ENCODE measurements around the gene MCTP1. TPM values are rescaled to one million over a fixed set of nuclear protein-coding genes. Genes with fewer than 3 reads are reported as not detected.

The MCTP1 gene
- total RNA-seq, 1 experiment from 2014 or later, result 2.5 TPM

GRCh38 chr5:95241161-95241560, 43.7 kb downstream of the MCTP1 start:
- H2BK12ac ChIP-seq (ENCODE audit: insufficient read length, low read depth, low read length), result no peak overlapping the region
- no peak overlapping the region for H3K56ac ChIP-seq (ENCODE audit: insufficient read length, low read depth, low read length)
- no peaks in the 10 kb centered on the region for H3K4me1 ChIP-seq (ENCODE audit: insufficient read depth, low read length)
- no peak overlapping the region for H3K23ac ChIP-seq (ENCODE audit: insufficient read length, low read depth, low read length)
- H3K9me3 ChIP-seq (ENCODE audit: control insufficient read depth, low read depth, low read length), result no peaks in the 10 kb centered on the region
- H3K4me2 ChIP-seq (ENCODE audit: insufficient read depth, insufficient read length, low read length), result no peak overlapping the region
- no peak overlapping the region for H3K9ac ChIP-seq (ENCODE audit: extremely low read depth, insufficient read length, low read length)
- Mint-ChIP-seq H3K9me3 (no peaks in the 10 kb centered on the region), H3K36me3 (ENCODE audit: insufficient read depth in 1 of 3, low read depth in 3 of 3) (no peaks in the 10 kb centered on the region), H3K27ac (no peak overlapping the region), H3K4me3 (no peak overlapping the region), H3K4me1 (0 out of 4 replicates have a peak, but pooled peaks cover 0 to 7% of the 10 kb centered on the region in 2 experiments), H3K27me3 (ENCODE audit: low read depth) (no peaks in the 10 kb centered on the region)
- H2BK120ac ChIP-seq (ENCODE audit: low read depth, low read length, poor library complexity, severe bottlenecking), result no peak overlapping the region
- no peak overlapping the region for H3K4ac ChIP-seq (ENCODE audit: low read depth, low read length)
- H3K79me1 ChIP-seq (ENCODE audit: insufficient read depth, low read depth, low read length, poor library complexity, severe bottlenecking), result no peaks in the 10 kb centered on the region
- H3K23me2 ChIP-seq (ENCODE audit: insufficient read length, low read depth, low read length, poor library complexity, severe bottlenecking), result no peaks in the 10 kb centered on the region
- H2AK5ac ChIP-seq (ENCODE audit: insufficient read length, low read length), result no peak overlapping the region
- no peak for DNase-seq
- H2BK20ac ChIP-seq (ENCODE audit: low read depth, low read length, poor library complexity, severe bottlenecking), result no peak overlapping the region
- H3K18ac ChIP-seq (ENCODE audit: insufficient read length, low read depth, low read length), result no peak overlapping the region
- H3K27me3 ChIP-seq (ENCODE audit: insufficient read depth, low read length), result no peaks in the 10 kb centered on the region
- H4K91ac ChIP-seq (ENCODE audit: insufficient read length, low read depth, low read length), result no peak overlapping the region
- no peak overlapping the region for H2BK5ac ChIP-seq (ENCODE audit: insufficient read length, low read length)
- H2AFZ ChIP-seq (ENCODE audit: low read length), result no peak overlapping the region
- no peaks in the 10 kb centered on the region for H4K20me1 ChIP-seq (ENCODE audit: control insufficient read depth, insufficient read depth, insufficient read length)
- no peak overlapping the region for H3T11ph ChIP-seq (ENCODE audit: low read length)
- no peak overlapping the region for H3K27ac ChIP-seq (ENCODE audit: insufficient read length, low read depth, low read length)
- no peak overlapping the region for H4K8ac ChIP-seq (replicated peaks; ENCODE audit: insufficient read length, low read depth, low read length)
- H3K14ac ChIP-seq (ENCODE audit: insufficient read depth, low read length), result no peak overlapping the region
- no peak overlapping the region for H2BK15ac ChIP-seq (ENCODE audit: low read depth, low read length)
- no peak for TF ChIP-seq CTCF (conservative IDR thresholded peaks at IDR 0.05)
- H3K79me2 ChIP-seq (ENCODE audit: insufficient read depth, low read length), result no peaks in the 10 kb centered on the region
- H4K5ac ChIP-seq (ENCODE audit: insufficient read length, low read depth, low read length), result no peak overlapping the region

All from H9 (cell line).